Measurements from ENCODE around the gene C9orf152.

DNA sequence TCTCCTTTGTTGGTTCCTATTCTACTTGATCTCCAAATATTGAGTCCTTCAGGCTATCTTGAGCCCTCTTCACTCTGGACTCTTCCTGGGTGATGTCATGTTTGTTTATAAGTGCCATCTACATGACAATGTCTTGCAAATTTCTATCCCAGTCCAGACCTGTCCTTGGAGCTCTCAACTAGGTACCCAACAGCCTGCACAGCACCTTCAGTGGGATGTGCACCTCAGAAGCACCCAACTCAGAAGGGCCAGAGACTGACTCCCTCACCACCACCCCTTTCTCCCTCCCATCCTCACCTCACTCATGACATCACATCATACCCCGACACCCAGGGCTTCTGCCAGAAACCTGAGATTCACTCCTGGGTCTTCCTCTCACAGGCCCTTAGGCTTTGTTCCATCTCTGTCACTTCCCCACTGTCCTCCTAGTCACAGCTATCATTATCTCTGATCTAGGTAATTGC is 33.9 kb upstream of the C9orf152 start:
- TF ChIP-seq, protein P1, sequence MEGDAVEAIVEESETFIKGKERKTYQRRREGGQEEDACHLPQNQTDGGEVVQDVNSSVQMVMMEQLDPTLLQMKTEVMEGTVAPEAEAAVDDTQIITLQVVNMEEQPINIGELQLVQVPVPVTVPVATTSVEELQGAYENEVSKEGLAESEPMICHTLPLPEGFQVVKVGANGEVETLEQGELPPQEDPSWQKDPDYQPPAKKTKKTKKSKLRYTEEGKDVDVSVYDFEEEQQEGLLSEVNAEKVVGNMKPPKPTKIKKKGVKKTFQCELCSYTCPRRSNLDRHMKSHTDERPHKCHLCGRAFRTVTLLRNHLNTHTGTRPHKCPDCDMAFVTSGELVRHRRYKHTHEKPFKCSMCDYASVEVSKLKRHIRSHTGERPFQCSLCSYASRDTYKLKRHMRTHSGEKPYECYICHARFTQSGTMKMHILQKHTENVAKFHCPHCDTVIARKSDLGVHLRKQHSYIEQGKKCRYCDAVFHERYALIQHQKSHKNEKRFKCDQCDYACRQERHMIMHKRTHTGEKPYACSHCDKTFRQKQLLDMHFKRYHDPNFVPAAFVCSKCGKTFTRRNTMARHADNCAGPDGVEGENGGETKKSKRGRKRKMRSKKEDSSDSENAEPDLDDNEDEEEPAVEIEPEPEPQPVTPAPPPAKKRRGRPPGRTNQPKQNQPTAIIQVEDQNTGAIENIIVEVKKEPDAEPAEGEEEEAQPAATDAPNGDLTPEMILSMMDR (conservative IDR thresholded peaks at IDR 0.05; ENCODE audit: low read length): no peak
- no peak for TF ChIP-seq EZH2phosphoT487 (IDR thresholded peaks at IDR 0.05; ENCODE audit: borderline replicate concordance)

All from Loucy (cell line).